Hematopoietic multipotent progenitor cell treated with erythropoietin and hydrocortisone succinate and interleukin-3 and kit ligand, for 17 days (in vitro differentiated cells): ENCODE data around the gene AHCTF1.
A peak's percentile ranks its signal among the peaks of the same experiment; 100 is the strongest.
"Not testable (repeated sequence)": the region's sequence is repeated elsewhere in the genome, so short reads cannot be mapped to it uniquely, and the experiment has no call there.

ENCODE experiments used
- DNase-seq: peaks from one replicate; pipeline ENCODE4 v3.0.0-alpha.2; 2015; ENCODE audit warnings: low spot score

AHCTF1 gene

DNA sequence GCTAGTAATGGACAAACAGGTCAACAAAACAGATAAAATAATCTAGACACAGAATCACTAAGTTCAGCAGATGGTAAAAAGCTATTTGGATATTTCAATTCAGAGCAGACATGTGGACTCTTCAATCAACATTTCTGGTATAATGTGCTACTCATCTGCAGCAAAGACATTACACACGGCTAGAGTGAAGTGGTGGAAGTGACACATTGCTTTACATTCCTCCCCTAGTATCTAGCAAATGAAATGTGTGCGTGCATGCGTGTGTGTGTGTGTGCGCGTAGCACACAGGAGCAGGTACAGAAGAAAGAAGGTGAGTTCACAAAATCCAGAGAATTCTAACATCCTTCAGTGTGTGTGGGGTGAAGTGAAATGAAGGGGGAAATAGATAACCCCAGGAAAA is 8.3 kb downstream of the AHCTF1 start:
- DNase-seq: no peak

DNA sequence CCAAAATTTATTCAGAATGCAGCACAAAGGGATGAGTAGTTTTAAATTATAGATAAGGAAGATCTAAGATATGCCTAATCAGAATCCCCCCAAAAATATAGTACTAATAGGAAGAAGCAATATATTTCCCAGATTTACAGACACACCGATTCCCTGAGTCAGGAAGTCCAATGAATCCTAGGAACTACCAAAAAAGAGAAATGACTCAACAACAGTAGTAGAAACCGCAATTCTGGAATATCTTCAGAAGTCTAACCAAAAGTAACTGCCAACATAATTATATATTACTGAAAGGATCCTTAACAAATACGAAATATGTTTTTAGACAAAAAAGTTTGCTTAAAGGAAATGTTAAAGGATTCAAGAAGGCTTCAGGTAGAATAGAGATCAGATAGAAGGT is 10.3 kb downstream of the AHCTF1 start:
- DNase-seq: no peak

DNA sequence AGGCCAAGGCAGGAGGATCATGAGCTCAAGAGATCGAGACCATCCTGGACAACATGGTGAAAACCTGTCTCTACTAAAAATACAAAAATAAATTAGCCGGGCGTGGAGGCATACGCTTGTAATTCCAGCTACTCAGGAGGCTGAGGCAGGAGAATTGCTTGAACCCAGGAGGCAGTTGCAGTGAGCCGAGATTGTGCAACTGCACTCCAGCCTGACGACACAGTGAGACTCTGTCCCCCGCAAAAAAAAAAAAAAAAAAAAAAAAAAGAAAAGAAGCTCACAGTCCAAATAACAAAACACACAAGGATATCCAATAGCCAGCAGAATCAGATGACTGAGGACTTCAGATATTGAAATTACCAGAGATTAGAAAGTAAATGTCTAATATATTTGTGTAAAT is 11.8 kb downstream of the AHCTF1 start:
- DNase-seq: no peak

DNA sequence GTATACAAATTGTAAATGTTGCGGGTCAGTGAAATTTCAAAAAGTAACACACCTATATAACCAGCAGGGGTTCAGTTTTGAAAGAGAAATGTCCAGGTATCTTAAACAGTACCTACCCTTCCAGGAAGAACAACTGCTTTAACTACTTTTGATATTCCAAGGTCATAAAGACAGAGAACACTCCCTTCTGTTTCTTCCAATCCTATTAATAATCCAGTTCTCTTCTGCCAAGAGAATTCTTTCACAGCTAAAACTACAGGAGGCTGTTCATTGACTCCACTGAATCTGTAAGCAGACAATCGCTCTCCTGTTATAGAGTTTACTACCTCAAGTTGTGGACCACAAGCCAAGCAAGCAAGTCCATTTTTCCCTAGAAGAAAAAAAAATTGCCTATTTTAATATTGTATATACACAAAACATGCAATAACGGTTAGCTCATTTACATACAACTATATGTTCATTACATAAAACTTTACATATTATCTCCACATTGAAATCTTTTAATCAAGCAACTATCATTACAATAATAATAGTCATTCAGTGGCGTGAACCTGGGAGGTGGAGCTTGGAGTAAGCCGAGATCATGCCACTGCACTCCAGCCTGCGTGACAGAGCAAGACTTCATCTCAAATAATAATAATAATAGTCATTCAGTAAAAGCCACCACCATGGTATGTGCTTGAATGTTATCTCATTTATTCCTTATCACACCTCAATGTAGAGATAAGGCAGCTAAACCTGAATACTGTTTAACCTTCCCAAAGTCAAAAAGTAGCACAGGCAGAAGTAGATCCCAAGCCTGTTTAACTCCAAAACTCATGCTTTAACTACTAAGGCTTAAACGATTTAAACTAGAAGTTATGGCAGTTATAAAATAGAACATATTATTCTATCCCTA is 15.5 kb downstream of the AHCTF1 start:
- not testable (repeated sequence) for DNase-seq

DNA sequence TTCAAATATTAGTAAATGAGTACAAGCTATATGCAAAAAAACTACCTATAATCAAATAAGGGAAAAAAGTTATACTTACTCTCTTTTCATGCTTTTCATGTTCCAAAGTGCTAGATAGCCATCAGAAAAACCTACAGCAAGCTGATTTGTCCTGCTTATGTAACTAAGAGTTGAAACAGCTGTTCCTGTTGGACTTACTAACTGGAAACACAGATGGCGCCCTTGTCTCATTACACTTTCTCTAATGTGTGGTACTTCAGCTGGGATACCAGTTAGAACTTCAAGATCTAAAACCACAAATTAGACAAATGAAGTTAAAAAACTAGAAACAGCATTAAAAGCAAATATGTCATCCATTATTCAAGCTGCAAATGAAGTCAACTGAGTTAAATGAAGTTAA is 24.3 kb downstream of the AHCTF1 start:
- DNase-seq: peak; percentile 41

DNA sequence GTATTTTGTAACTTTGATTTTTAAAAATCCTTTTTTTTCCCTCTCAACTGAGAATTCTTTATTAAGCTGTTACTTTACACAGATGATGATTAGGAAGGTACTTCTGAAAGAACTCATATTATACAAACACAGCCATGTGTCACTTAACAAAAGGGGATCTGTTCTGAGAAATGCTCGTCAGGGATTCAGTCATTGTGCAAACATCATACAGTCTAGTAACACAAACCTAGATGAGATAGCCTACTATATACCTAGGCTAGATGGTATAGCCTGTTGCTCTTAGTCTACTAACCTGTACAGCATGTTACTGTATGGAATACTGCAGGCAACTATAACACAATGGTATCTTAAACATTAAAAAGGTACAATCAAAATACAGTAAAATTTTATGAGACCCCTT is 24.9 kb downstream of the AHCTF1 start:
- no peak for DNase-seq

DNA sequence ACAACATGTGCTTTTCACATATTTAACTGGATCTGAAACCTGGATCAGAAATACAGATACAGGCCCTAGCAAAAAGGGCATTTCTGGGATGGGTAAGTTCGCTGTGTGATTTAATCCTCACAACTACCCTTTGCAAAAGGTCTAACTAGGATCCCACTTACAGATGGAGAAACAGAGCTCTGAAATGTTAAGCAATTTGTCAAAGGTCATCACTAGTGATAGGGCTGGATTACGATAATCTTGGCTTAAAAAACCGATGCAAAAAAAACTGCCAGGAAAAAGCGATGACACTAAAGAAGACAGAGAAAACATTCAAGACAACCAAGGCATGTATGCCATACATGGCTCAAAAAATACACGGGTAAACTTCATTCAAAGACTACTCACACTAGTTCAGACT is 29.9 kb downstream of the AHCTF1 start:
- no peak for DNase-seq

DNA sequence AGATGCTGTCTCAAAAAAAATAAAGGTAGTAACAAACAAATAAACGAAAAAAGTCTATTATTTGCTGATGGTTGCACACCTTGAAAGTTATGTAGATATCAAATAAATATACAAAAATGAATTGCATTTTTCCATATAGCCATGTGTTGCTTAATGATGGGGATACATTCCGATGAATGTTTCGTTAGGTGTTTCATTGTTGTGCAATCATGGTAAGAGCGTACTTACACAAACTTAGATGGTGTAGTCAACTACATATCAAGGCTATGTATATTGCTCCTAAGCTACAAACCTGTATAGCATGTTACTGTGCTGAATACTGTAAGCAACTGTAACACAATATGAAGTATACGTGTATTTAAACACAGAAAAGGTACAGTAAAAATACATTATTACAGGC is 34.4 kb downstream of the AHCTF1 start:
- no peak for DNase-seq

DNA sequence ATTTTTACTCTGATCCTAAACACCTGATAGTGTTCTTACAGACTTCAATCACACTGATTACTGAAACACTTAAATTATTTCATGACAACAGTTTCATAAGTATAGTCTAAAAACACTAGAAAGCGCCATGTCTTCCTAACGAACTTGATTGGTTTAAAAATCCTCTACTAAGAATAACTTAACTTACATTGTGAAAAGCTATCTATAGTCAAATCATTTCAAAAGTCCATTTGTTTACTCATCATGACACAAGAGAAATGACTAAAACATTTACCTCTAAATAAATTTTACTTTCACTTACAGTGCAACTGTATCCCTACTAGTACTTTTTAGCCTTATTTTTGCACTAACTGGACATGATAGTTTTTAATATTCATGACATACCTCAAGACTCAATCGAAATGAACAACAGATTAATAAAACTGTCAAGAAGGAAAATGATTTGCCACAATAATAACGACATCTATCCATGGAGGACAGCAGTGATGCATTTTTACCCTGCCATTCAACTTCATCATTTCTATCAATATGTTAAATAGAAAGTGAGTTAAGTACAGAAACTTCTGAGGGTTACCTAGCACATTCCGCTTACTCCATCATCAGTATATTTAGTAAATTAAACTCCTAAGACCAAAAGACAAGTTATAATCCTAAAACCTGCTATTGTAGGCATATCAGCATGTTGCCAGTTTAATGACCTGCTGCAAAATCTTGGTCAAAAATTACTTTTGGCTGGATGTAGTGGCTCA is 38.4 kb downstream of the AHCTF1 start:
- no peak for DNase-seq

DNA sequence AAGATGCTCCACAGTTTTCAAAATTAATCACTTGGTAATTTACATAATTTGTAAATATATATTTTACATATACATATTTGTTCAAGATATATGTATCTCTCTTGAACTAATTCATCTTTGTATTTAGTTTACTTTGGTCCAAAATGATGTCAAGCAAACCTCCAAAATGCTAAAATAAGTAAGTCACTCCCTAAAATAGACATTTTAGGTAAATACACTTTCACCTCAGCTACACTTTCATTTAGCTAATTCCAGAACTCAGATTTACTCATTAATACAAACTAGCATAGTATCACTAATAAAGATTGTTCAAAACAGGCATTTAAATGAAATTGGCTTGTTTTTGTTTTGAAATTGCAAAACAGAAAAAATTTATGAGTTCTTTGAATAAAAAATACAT is 40.6 kb downstream of the AHCTF1 start:
- no peak for DNase-seq

DNA sequence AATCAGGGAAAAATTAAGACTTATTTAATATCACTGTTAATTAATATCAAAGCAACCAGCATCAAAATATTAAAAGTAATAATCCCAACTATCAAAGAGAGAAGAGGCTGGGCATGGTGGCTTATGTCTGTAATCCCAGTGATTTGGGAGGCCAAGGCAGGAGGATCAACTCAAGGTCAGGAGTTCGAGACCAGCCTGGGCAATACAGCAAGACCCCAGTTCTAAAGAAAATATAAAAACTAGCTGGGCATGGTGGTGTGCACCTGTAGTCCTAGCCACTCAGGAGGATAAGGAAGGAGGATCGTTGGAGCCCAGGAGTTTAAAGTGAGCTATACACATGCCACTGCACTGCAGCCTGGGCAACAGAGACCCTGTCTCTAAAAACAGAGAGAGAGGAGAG is 43.2 kb downstream of the AHCTF1 start:
- no peak for DNase-seq

DNA sequence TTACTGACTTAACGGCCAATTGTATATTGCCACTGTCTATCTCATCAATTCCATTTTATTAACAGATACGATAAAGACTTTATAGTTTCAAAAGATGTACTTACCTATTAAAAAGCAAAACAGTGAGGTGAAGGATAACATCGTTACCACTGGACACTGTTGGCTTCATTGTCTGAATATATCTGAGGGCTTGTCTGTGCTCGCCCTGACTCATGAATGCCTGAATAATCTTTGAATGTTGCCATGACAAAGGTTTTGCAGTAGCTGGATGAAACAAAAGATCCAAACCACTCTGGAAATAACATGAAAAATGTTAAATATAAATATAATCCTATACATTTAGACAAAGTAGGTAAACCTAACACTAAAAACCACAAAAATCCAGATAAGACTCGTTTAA is 46.4 kb downstream of the AHCTF1 start:
- not testable (repeated sequence) for DNase-seq

DNA sequence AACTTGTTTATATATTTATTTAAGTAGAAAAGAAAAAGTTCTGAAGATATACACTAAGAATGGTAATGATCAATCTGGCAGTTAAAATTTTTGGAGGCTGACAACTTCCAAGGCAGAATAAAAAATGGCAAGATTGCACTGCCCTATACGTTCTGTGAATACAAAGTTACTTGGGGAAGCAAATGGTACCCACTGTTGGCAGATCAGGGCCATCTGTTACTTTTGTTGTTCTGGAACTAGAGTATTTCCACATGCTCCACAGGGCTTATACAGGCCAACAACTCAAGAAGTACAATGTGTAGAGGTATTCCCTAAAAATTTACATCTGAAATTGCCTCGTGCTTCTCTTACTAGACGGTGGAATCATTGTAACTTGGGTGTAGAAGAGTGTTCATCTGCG is 53.2 kb downstream of the AHCTF1 start:
- DNase-seq: no peak

DNA sequence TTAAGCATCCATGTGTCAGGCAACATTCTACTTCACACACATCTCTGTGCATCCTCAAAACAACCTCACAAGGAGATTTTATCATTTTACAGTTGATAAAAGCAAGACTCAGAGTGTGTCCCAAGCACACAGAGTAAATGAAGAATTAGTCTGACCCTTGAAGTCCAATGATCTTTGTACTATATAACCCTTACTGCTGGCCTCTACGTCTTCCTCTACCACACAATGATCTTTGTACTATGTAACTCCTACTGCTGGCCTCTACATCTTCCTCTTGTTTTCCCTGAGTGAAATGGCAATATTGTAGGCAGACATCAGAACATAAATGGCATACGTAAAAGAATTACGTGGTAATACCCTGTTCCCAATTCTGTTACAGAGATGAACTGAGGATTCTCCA is 55.3 kb downstream of the AHCTF1 start:
- no peak for DNase-seq

DNA sequence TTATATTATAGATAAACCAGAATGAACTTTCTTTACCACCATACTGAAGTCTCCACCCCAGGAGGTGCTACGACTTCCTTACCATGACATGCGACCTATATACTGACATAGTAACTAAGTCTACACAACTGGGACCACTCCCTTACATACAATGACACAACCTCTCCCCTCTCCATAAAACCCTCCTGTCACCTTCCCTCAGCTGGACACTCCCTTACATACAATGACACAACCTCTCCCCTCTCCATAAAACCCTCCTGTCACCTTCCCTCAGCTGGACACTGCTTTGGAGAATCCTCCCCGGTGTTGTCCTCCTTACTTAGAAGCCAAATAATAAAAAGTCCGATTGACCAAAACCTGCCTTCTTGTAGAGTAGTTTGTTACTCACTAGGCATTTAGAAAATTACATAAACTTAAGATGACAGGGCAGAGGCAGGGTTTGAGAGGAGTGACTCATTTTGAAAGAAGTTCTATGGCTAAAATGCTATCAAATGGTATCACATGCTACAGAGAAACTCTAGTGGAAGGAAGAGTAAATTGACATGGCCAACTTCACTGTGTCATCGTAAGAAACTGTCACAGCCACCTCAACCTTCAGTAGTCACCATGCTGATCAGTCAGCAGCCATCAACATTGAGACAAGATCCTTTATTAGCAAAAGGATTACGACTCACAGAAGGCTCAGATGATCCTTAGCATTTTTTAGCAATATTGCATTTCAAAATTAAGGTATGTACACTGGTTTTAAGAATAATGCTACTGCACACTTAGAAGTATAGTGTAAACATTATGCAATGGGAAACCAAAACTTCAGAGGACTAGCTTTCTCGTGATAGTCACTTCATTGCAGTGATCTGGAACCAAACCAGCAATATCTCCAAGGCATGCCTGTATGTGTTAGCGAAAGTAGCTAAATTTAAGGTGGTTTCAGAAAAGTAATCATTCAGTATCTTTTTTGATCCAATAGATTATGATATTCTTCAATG is 56.4 kb downstream of the AHCTF1 start:
- no peak for DNase-seq

DNA sequence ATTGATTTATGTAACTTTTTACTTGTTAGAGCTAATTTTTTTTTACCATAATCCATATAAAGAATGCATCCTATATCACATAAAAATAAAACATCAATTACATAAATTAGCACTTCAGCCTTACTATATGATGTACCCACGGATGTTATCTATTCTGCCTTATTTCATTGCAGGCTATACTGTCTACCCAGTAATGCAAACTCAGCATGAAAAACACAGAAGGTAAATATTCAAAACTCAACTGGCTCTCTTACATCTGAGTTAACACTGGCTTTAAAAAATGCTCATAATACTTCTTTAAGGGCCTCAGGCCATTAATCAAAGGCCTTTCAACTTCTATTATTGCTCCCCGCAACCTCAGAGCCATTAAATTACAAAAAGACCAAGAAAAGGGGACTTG is 65.8 kb downstream of the AHCTF1 start:
- no peak for DNase-seq

DNA sequence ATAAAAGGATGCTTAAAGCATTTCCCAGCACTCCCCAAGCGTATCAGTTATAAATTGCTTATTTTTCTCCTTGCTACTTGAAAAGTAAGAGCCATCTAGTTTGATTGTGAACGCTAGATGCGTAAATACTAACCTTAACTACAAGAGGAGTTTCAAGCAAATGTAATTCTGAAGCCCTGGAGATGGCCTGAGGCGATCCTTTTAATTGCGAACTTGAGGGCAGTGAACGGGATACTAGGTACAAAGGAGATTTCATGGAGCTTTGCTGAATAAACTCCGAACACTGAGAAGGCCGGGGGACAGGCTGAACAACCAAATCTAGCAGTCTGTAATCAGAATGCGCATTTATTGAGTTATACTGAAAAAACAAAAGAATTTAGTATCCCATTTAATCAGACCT is 68.0 kb downstream of the AHCTF1 start:
- DNase-seq: not testable (repeated sequence)

DNA sequence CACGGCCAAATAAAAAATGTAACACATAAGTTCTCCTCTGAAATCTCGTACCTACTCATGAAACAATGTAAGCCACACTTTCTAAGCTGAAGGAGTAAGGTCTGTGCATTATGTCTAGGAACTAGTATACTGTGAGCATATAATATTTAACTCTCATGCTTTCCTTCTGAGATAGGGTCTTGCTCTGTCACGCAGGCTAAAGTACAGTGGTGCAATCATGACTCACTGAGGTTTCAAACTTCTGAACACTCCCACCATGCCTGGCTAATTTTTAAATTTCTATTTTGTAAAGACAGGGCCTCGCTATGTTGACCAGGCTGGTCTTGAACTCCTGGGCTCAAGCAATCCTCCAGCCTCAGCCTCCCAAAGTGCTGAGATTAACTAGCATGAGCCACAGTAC is 71.3 kb downstream of the AHCTF1 start:
- DNase-seq: no peak

DNA sequence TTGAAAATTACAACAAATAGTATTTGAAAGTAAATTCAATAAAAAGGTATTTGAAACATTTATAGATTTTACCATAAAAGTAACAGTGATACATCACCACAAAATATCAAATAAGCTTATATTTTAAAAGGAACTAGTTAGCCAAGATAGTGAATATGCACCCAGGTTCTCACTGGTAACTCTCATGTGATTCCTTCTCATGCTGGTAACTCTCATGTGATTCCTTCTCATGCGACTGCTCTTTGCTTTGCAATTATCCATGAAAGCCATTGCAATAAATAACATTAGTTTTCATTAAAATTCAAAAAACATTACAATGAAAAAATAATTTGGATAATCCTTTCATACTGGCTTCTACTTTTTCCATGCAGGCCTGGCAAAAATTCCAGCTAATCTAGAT is 75.4 kb downstream of the AHCTF1 start:
- no peak for DNase-seq

DNA sequence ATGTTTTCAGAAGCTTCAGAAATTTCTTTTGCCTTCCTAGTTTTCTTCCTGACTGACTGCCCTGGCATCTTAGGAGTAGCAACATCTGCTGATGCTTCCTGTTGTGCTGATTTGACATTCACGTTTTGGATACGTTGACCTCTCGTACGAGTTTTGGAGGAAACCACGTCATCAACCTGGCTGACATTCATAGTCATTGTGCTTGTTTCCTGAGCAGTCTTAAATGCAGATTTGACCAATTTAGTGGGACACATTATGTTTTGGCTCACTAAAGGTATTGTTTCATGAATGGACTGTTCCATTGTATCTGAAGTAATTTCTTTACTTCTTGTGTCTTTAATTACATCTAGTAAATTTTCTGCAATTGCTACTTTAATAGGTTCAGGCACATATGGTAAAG is 81.1 kb downstream of the AHCTF1 start:
- not testable (repeated sequence) for DNase-seq

DNA sequence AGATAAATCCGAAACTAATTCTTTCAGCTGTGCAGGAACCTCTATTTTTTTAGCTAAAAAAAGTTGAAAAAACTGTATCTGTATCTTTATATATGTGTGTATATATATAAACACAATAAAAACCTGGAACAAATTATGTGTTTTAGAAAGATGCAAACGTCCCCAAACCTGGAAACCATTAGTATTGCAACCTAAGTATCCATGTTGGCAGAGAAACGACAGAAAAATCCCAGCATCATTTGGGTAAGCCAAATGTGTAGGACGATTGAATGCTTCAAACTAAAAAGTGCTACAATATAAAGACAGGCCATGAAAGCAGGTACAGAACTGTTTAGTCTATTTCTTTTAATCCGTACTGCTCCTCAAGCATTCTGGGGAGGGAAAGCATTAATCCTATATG is 87.9 kb downstream of the AHCTF1 start:
- DNase-seq: no peak

DNA sequence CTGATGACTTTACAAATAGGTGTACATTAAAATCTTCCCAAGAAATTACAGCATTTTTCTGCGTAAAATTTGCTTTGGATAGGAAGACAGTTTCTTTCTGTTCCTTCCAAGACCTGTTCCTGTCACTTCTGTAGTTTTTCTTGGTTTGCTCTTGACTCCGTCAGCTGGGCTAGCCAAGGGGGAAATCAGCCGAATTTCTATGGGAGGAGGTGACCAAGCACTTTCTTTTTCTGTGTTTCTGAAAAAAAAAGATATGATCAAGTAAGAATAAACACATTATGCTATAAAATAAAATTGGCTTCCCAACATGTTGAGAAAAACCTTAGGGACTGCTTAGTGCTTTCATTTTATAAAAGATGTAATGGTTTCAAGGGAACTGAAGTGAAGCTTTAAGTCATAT is 91.0 kb downstream of the AHCTF1 start:
- not testable (repeated sequence) for DNase-seq
